ENCODE measurements around the gene LONP2. TPM values are rescaled to one million over a fixed set of nuclear protein-coding genes. Genes with fewer than 3 reads are reported as not detected.

LONP2 gene
- total and polyA plus RNA-seq, 10 of the 15 experiments (the other 5 are each of a cell fraction or from before 2014, with no cell fraction given) = 8.3 to 48.0 (median 34.8) TPM

GRCh38 chr16:48366165-48367093, 122.3 kb downstream of the LONP2 start (continued):
- no peak for TF ChIP-seq BCL3 (IDR thresholded peaks at IDR 0.05; ENCODE audit: borderline replicate concordance, insufficient read depth, low read depth, low read length, poor library complexity, severe bottlenecking)
- TF ChIP-seq KLF5 (IDR thresholded peaks at IDR 0.05; ENCODE audit: partially characterized antibody) = no peak
- TF ChIP-seq RAD21 (IDR thresholded peaks at IDR 0.05; ENCODE audit: insufficient read depth, low read depth, low read length) = no peak
- TF ChIP-seq SMAD5 (IDR thresholded peaks at IDR 0.05; ENCODE audit: low read depth) = no peak
- TF ChIP-seq FOXM1 (IDR thresholded peaks at IDR 0.05; ENCODE audit: low read depth, low read length) = no peak; the same call in 1 of the 2 replicates
- TF ChIP-seq POLR2AphosphoS2 (IDR thresholded peaks at IDR 0.05; ENCODE audit: low read depth, low read length) = no peak
- peak; percentile 71 for TF ChIP-seq RUNX3 (IDR thresholded peaks at IDR 0.05; ENCODE audit: low read length)
- peak; percentile 12; the same call in 1 of the 2 replicates for TF ChIP-seq RB1 (IDR thresholded peaks at IDR 0.05; ENCODE audit: borderline replicate concordance)
- 0 out of 2 replicates have a peak, but pooled peaks have one; percentile 21 for TF ChIP-seq TCF12 (IDR thresholded peaks at IDR 0.05; ENCODE audit: low read depth, low read length)
- TF ChIP-seq JUNB (IDR thresholded peaks at IDR 0.05) = peak; percentile 22; the same call in 1 of the 2 replicates
- TF ChIP-seq E4F1 (IDR thresholded peaks at IDR 0.05; ENCODE audit: borderline replicate concordance, partially characterized antibody) = no peak
- TF ChIP-seq TARDBP (IDR thresholded peaks at IDR 0.05; ENCODE audit: borderline replicate concordance) = no peak
- no peak for TF ChIP-seq JUND (IDR thresholded peaks at IDR 0.05; ENCODE audit: low read depth, low read length)
- no peak for TF ChIP-seq BCLAF1 (IDR thresholded peaks at IDR 0.05)
- TF ChIP-seq NFYB (IDR thresholded peaks at IDR 0.05; ENCODE audit: insufficient read depth, low read depth, low read length) = no peak
- no peak for TF ChIP-seq WRNIP1 (IDR thresholded peaks at IDR 0.05; ENCODE audit: borderline replicate concordance, low read depth, low read length)
- TF ChIP-seq CREB1 (IDR thresholded peaks at IDR 0.05; ENCODE audit: low read depth) = peak; percentile 80
- TF ChIP-seq ZBTB4 (CRISPR knock-in tag; IDR thresholded peaks at IDR 0.05) = no peak
- TF ChIP-seq POU2F2 (IDR thresholded peaks at IDR 0.05; ENCODE audit: borderline replicate concordance, low read depth, low read length) = peak; percentile 93; the same call in 2 of the 3 replicates
